GM13976 (cell line): ENCODE results near the gene GPR31.

Experiments
- DNase-seq: peaks from one replicate; pipeline ENCODE4 v3.0.0; 2012; ENCODE audit warnings: low spot score
- in situ Hi-C: fragments of 300-500 bp; cut with MboI; formaldehyde crosslinking; loops from one replicate; pipeline ENCODE4 v1.12.0; 2022; ENCODE audit warnings: low sequenced_read_pairs, mixed read lengths, inconsistent platforms; ENCODE audit not compliant: unreplicated experiment
- TF ChIP-seq, protein P1 (sequence below): IDR thresholded peaks from 2 replicates; pipeline ENCODE4 v1.5.1; 2012; ENCODE audit warnings: borderline replicate concordance, mild to moderate bottlenecking; ENCODE audit not compliant: insufficient read depth; ENCODE audit errors: extremely low read depth, missing control alignments, control extremely low read depth

Gene GPR31

DNA sequence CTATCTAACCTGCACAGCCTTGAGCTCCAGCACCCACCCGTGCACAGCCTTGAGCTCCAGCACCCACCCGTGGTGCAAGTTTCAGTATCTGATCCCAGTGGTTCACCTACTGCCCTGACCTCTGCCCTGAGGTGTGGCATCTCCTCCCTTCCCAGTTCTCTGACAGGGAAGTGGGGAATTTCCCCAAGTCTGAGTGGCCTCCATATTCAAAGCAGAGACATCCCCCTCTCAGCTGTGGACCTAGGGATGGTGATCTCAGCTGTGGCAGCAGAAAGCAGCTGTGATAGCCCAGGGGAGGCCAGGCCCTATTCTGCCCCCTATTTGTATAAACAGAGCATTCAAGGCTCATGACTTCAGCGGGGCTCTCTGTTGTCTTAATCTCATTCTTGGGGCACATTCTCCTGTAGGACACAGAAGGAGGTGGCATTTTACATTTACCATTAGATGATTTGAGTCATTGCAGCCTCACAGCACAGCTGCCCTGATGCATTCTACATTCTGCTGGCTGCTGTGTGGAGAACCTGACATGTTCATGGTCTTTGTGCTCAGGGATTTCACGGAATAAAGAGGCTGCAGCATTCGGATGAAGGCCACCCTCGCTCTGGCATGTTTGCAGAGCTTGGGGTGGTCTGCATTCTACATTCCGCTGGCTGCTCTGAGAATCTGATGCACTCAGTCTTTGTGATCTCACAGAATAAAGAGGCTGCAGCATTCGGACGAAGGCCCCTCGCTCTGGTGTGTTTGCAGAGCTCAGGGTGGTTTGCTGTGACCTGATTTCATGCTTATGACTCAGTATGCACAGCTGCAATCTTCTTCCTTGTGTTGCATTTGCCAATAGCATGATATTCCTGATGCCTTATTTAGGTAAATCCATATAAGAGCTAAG lies 16.9 kb downstream of the GPR31 start:
- in situ Hi-C loops: no loop called here
- DNase-seq: no peak

DNA sequence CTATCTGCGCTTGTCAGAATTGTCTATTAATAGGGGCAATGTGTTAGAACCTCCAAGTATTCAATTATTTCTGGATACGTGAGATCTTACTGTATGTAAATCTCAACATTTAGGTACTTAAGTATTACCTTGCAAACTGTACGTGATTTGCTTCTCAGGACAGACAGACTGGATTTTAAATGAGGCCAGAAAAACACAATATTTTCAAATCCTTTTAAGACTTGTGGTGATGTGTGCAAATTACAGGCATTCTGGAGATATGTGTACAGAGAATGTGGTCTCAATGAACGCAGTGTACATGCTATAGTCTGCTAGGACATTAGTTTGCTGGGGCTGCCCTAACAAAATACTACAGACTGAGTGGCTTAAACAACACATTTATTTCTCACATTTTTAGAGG lies 18.0 kb downstream of the GPR31 start:
- in situ Hi-C loops: loop anchor here (10.0 kb wide), 1 partner anchor 135 kb away; no protein-coding TSS in a partner anchor

More for the DNA sequence above, 16.9 kb downstream of the GPR31 start:
- TF ChIP-seq, protein P1, sequence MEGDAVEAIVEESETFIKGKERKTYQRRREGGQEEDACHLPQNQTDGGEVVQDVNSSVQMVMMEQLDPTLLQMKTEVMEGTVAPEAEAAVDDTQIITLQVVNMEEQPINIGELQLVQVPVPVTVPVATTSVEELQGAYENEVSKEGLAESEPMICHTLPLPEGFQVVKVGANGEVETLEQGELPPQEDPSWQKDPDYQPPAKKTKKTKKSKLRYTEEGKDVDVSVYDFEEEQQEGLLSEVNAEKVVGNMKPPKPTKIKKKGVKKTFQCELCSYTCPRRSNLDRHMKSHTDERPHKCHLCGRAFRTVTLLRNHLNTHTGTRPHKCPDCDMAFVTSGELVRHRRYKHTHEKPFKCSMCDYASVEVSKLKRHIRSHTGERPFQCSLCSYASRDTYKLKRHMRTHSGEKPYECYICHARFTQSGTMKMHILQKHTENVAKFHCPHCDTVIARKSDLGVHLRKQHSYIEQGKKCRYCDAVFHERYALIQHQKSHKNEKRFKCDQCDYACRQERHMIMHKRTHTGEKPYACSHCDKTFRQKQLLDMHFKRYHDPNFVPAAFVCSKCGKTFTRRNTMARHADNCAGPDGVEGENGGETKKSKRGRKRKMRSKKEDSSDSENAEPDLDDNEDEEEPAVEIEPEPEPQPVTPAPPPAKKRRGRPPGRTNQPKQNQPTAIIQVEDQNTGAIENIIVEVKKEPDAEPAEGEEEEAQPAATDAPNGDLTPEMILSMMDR: no peak

DNA sequence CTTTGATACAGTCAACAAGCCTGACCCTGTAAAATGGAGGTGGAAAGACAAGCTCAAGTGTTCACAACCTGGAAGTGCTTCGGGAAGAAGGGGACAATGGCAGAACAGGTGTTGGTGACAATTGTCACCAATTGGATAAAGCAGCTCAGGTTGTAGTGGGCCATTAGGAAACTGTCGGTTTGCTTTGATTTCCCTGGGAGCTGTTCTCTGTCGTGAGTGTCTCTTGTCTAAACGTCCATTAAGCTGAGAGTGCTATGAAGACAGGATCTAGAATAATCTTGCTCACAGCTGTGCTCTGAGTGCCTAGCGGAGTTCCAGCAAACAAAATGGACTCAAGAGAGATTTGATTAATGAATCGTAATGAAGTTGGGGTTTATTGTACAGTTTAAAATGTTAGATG lies 19.9 kb downstream of the GPR31 start:
- TF ChIP-seq, protein P1: no peak
- in situ Hi-C loops: loop anchor here (10.0 kb wide), 1 partner anchor 133 kb away; no protein-coding TSS in a partner anchor
- no peak for DNase-seq

More for the DNA sequence above, 18.0 kb downstream of the GPR31 start:
- TF ChIP-seq, protein P1: no peak
- DNase-seq: no peak

DNA sequence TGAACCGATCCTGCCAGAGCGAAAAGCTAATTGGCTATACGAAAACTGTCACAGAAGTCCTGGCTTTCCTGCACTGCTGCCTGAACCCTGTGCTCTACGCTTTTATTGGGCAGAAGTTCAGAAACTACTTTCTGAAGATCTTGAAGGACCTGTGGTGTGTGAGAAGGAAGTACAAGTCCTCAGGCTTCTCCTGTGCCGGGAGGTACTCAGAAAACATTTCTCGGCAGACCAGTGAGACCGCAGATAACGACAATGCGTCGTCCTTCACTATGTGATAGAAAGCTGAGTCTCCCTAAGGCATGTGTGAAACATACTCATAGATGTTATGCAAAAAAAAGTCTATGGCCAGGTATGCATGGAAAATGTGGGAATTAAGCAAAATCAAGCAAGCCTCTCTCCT lies 20.7 kb downstream of the GPR31 start:
- in situ Hi-C loops: loop anchor here (10.0 kb wide), 1 partner anchor 132 kb away; no protein-coding TSS in a partner anchor
- no peak for DNase-seq
- TF ChIP-seq, protein P1: no peak

DNA sequence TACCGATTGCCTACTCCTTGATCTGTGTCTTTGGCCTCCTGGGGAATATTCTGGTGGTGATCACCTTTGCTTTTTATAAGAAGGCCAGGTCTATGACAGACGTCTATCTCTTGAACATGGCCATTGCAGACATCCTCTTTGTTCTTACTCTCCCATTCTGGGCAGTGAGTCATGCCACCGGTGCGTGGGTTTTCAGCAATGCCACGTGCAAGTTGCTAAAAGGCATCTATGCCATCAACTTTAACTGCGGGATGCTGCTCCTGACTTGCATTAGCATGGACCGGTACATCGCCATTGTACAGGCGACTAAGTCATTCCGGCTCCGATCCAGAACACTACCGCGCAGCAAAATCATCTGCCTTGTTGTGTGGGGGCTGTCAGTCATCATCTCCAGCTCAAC lies 21.4 kb downstream of the GPR31 start:
- no peak for DNase-seq
- in situ Hi-C loops: loop anchor here (10.0 kb wide), 1 partner anchor 132 kb away; no protein-coding TSS in a partner anchor
- TF ChIP-seq, protein P1: no peak

DNA sequence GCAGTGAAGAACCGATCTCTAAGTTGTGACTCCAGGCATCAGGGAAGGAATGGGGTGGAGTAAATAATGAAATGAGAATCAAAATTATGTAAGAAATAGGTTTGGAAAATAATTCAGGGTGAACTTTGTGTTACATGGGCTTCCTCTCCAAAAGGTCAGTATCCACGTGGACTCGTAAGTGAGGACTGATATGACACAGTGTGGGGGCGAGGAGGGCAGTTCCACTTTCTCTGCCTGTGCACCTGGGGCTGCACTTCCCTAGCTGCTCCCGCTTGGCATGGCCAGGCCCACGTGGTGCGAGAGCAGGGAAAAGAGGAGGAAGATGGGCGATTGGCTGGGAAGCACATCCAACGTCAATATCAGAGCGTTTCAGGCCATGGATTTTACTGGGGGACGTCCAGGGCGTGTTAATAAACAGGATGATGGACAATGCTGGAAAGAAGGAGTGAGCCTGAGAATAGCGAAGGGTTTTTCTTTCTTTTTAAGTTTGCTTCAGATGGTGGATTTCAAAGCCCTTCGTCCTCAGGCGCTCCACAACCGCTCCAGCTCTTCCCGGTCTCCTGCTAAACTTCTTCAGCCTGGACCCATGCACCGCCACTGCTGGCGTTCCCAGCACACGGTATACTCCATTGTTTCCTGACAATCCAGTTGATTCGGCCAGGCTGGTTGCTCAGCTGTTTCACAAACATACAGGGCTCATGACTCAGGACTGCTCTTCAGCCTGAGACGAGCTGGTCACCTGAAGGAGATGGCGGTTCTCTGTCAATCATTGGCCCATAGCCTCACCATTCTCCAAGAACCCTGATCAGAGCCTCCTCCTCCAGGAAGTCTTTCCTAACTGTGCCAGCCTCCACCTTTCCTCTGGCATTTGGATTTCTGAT lies 23.1 kb downstream of the GPR31 start:
- no peak for DNase-seq
- TF ChIP-seq, protein P1: no peak
- in situ Hi-C loops: loop anchor here (5.0 to 10.0 kb wide), 2 partner anchors 47 to 130 kb away; no protein-coding TSS in a partner anchor
